ENCODE data around the gene ATP2C2.
"Not testable (repeated sequence)": the region's sequence is repeated elsewhere in the genome, so short reads cannot be mapped to it uniquely, and the experiment has no call there.

DNA sequence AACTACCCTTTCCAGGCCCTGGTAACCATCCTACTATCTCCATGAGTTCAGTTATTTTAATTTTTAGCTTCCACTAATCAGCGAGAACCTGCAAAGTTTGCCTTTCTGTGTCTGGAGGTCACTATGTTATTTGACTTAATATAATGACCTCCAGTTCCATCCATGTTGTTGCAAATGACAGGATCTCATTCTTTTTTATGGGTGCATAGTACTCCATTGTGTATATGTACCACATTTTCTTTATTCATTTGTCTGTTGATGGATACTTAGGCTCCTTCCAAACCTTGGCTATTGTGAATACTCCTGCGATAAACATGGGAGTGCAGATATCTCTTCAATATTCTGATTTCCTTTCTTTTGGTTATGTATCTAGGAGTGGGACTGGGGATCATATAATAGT lies 31.6 kb downstream of the ATP2C2 start:
- TF ChIP-seq EZH2 (IDR thresholded peaks at IDR 0.05; ENCODE audit: low read length), result not testable (repeated sequence)
- TF ChIP-seq, protein P1, sequence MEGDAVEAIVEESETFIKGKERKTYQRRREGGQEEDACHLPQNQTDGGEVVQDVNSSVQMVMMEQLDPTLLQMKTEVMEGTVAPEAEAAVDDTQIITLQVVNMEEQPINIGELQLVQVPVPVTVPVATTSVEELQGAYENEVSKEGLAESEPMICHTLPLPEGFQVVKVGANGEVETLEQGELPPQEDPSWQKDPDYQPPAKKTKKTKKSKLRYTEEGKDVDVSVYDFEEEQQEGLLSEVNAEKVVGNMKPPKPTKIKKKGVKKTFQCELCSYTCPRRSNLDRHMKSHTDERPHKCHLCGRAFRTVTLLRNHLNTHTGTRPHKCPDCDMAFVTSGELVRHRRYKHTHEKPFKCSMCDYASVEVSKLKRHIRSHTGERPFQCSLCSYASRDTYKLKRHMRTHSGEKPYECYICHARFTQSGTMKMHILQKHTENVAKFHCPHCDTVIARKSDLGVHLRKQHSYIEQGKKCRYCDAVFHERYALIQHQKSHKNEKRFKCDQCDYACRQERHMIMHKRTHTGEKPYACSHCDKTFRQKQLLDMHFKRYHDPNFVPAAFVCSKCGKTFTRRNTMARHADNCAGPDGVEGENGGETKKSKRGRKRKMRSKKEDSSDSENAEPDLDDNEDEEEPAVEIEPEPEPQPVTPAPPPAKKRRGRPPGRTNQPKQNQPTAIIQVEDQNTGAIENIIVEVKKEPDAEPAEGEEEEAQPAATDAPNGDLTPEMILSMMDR (optimal IDR thresholded peaks at IDR 0.05 in 1 of 3, IDR thresholded peaks at IDR 0.05 in 1 of 3, conservative IDR thresholded peaks at IDR 0.05 in 1 of 3; ENCODE audit: extremely low read depth in 1 of 3, insufficient read depth in 2 of 3, low read length in 3 of 3), result not testable (repeated sequence)
